ENCODE data around the gene ZFYVE21. TPM values are rescaled to one million over a fixed set of nuclear protein-coding genes. Genes with fewer than 3 reads are reported as not detected.
"Not testable (repeated sequence)": the region's sequence is repeated elsewhere in the genome, so short reads cannot be mapped to it uniquely, and the experiment has no call there.

Gene ZFYVE21
- total RNA-seq, 1 donor from 2014 or later = 46.9 TPM

- DNase-seq (ENCODE audit: missing footprints) (no peak), ATAC-seq (no peak)
- intact Hi-C loops (cut with DNase I) = no loop called here
Observed at GRCh38 chr14:103772078-103772712, 56.6 kb downstream of the ZFYVE21 start.

- DNase-seq (ENCODE audit: missing footprints) (no peak), ATAC-seq (no peak)
- intact Hi-C loops (cut with DNase I) = no loop called here
Observed at GRCh38 chr14:103773521-103773920, 57.9 kb downstream of the ZFYVE21 start.

GRCh38 chr14:103775506-103775905 lies 59.9 kb downstream of the ZFYVE21 start:
- DNase-seq (ENCODE audit: missing footprints) (no peak), ATAC-seq (no peak)
- intact Hi-C loops (cut with DNase I) = no loop called here

GRCh38 chr14:103776319-103776718 lies 60.7 kb downstream of the ZFYVE21 start:
- intact Hi-C loops (cut with DNase I); ATAC-seq; DNase-seq (ENCODE audit: missing footprints): not testable (repeated sequence)

GRCh38 chr14:103782376-103782775 lies 66.8 kb downstream of the ZFYVE21 start:
- intact Hi-C loops (cut with DNase I) = no loop called here
- no peak for DNase-seq (ENCODE audit: missing footprints)
- no peak for ATAC-seq

Other genes with a start within 250 kb of the ZFYVE21 start
- 577 TPM for gene CKB, start 193.0 kb upstream of the ZFYVE21 start, total RNA-seq
- 5.6 TPM for gene TRMT61A, start 186.6 kb upstream of the ZFYVE21 start, total RNA-seq
- 16.1 TPM for gene BAG5, start 153.2 kb upstream of the ZFYVE21 start, total RNA-seq
- gene COA8, start 152.8 kb upstream of the ZFYVE21 start, total RNA-seq = 49.3 TPM
- 151 TPM for gene KLC1, start 86.6 kb upstream of the ZFYVE21 start, total RNA-seq
- 2.8 TPM for gene XRCC3, start 359 bp upstream of the ZFYVE21 start, total RNA-seq
- 101 TPM for gene PPP1R13B, start 131.8 kb downstream of the ZFYVE21 start, total RNA-seq
- gene TDRD9, start 212.6 kb downstream of the ZFYVE21 start, total RNA-seq = 2.5 TPM
- gene RD3L, start 226.7 kb downstream of the ZFYVE21 start, total RNA-seq = 25.1 TPM